Activated naive CD4-positive, alpha-beta T cell treated with Interleukin-2 at 50 U/mL for 16 hours (primary cell): ENCODE measurements around the gene RELT.
"Not testable (repeated sequence)": the region's sequence is repeated elsewhere in the genome, so short reads cannot be mapped to it uniquely, and the experiment has no call there.

Source experiments
- DNase-seq: peaks from one replicate; pipeline ENCODE4 v3.0.0-alpha.2; 2020

The RELT gene

DNA sequence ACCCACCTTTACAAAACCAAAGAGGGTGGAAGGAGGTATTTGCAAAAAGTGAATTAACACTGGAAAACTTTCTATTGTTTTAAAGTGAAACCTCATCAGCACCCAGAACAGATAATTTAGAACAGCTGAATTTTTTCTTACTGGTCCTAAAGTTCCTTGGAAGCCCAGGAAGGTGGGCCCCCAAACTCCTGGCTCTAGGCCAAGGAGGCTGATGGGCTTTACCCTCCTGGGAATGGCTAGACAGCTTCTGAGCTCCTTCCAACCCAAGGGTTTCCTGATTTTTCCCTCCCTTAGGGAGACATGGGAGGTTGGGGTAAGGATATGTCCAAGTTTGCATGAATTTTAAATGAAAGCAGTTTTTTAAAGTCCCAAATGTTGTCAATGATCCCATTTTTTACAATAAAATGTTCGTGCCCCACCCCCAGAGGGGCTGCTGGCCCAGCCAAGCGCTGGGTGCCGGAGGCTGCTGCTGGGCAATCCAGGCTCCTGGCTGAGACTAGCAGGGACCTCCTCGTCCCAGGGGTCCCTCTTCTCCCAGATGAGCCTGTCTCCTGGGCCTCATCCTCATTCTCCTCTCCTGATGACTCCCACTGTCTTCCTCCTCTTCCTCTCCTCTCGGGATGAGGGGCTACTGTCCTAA lies 28.4 kb downstream of the RELT start:
- no peak for DNase-seq

DNA sequence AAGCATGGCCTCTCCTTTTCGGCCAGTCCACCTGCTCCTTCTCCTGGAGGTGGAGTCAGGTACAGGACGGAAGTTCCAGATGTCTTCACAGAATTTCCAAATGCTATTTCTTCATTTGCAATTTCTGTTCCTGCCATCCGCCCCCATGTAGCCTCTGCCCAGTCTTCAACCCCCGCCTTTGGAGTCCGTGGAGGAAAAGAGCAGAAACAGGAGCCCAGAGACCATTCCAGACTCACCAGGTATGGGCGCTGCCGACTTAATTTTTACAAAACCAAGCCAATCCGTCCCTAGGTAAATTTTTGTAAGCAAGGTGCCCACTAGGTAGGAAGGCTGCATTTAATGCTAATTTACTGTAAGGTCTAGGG lies 28.9 kb downstream of the RELT start:
- no peak for DNase-seq

DNA sequence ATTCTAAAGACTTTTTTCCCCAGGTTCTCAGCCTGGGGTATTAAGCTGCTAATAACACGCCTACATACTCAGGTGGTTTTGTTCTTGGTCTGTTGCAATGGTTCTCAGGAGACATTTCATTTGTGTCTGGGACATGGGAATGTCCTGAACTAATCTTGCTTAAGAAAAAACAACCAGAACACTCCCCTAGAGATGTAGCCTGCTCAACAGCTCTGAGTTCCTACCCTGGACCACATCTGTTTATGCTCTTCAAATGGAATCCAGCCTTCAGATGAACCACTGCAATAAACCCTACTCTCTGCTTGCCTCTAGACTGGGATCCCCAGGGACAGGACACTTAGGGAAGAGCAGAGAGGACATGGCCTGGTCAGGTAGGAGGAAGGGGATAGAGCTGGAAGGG lies 29.9 kb downstream of the RELT start:
- no peak for DNase-seq

DNA sequence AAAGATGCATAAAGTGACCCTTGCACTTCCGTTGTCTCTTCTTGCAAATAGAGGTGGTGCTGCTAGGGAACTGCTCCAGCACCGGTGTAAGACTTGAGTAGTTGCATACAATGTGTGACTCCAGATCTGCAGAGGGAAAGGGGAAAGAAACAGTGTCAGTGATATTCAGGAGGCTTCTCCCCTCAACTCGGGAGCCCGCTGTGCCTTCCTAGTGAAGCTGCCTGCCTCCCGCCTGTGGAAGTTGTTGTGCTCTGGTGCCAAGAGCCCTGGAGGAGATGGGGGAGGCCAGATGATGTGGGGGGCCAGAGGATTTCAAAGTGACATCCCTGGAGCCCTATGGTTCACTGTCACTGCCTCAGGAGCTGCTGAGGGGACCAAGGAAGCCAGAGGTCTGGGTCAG lies 30.4 kb downstream of the RELT start:
- no peak for DNase-seq

DNA sequence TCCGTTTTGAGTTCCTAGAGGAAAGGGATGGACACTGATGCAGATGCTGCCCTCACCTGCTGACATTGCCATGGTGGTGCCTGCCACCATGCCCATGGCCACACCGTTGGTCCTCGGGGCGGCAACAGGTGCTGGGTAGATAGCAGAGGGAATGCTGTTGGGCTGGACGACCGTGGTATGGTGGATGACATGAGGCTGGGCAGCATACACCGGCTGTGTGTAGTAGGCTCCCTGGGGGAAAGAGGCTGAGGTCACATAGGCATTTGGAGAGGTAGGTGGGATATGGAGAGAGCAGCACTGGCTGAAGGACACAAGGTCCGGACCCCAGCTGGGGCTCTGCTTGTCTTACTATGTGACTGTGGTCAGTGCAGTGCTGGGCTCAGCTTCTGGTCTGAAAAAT lies 33.2 kb downstream of the RELT start:
- no peak for DNase-seq

DNA sequence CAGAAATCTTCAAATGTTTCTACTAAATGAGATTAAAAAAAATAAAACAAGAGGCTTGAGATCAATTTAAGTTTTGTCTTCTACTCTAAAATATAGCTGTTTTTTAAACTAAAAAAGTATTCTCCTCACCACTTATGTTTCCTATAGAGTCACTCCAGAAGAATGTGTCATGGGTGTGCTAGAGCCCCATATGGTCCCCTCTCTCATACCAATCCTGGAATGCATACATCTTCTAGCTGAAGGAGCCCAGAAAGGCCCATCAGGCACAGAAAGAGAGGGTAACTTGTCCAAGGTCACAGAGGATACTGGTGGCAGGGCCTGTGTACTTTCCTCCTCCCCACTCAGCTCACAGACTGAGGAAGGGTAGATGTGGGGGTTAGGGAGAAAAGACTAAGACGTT lies 34.4 kb downstream of the RELT start:
- no peak for DNase-seq

DNA sequence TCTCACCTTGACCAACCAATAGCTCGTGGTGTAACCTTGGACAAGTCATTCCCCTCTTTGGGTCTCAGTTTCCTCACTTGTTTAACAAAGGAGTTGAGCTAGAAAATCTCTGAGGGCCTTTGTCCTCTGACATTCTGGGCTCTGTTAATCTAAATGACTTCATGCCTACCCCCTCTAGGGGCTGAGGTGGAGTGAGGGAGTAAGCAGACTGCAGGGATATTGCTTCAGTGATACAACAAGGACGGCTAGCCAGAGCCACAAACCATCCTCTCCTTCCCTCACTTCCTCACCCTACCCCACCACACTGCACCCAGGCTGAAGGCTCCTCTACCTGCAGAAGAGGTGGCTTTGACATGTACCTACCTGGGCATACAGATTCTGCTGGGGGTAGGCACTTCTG lies 34.8 kb downstream of the RELT start:
- DNase-seq = no peak

DNA sequence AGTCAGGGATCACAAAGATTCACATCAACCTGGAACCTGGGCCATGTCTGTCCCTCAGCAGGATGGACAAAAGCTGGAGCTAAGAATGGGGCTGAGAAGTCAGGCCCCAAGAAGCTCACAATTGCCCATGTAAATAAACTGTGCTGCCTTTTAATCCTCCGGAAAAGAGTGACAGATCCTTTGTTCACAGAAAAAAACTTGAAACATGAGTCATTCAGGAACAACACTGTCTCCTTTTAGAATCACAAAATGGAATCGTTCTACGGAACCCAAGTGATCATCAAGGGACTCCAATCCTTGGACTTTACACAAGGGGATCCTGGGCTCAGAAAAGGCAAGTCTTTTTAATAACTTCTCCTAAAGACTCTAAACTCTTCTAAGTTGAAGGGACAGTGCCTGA lies 36.1 kb downstream of the RELT start:
- no peak for DNase-seq

DNA sequence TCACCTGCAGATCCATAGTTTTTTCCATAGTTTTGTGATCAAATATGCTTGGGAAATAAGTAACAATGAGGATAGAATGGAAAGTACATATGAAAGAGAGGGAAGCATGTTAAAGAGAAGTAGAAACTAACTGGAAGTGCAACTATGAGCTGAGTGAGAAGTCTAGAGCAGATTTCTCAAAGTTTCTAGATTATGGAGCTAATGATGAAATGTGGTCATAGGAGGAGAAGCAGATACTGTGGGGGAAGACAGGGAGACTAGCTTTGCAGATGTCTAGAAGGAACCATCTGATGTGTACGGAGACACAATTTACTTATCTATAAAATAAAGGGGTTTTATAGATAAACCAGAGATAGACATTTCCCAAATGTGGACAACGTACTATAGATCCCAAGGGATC lies 37.1 kb downstream of the RELT start:
- DNase-seq = no peak

DNA sequence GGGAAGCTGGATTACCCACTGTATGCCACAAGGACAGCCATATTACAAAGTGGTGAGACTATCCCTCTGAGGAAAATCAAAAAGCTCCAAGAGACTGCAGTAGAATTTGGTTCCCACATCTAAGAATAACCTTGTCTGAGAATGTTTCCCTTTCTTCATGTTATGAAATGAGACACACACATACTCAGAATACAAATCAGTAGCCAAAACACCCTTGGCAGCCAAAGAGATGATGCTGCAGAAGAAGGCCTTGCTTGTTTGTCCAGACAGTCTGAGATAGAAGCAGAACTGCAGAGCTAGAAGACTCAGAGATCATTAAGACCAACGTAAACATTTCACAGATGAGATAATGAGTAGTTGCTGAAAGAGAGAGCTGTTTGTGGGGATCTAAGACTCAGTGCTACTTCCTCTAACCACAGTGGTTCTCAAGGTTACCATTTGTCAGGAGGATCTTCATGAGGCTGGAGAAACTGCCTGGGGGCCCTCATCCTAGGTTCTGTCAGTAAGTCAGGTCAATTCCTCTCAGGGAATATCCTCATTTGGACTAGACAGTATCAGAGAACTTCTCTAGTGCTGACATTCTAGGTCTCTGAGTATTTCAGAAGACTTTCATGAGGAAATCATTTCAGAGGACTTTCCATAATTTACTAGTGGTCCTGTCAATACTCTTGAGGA lies 38.9 kb downstream of the RELT start:
- no peak for DNase-seq

DNA sequence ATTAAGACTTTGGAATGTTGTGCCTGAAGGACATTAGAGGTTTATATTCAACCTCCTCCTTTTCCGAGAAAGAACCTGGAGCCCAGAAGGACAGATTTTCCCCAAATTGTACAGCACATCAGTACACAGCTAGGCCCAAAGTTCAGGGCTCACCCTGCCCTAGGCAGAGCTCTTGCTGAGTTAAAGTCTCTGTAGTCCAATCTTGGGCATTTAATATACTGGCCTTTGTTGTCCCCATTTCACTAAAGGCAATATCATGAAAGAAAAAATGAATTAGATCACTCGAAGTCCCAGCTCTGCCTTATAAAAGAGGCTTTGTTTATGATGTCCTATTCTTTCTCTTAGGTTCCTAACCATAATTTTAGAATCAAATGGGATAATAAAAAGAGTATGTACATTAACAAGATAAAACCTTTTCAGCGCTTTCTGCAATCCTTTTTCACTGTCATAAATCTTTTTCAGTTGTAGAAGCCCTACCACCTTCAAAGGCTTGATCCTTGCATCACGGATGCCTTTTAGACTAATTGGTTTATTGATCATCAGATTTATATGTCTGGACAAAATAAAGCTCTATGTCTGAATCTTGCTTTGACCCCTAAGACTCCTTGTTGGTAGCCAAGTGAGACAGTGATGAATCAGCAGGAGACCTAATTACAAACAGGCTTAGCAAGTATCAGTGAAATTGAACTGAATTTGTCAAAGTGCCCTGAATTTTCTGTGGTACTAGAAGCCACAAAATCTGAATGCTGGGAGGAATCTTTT lies 39.8 kb downstream of the RELT start:
- no peak for DNase-seq

DNA sequence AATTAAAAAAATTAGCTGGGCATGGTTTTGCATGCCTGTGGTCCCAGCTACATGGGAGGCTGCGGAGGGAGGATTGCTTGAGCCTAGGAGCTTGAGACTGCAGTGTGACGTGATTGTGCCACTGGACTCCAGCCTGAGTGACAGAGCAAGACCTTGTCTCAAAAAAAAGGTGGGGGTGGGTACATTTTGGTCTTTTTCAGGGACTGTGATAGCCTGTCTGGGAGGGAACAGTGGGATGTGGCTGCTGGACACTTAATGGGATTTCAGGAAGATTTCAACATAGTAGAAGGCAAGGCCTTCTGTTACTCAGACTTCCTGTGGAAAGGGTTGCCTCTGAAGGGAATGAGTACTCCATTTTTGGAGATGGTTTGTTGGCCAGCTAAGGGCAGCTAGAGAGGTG lies 40.6 kb downstream of the RELT start:
- DNase-seq = no peak

DNA sequence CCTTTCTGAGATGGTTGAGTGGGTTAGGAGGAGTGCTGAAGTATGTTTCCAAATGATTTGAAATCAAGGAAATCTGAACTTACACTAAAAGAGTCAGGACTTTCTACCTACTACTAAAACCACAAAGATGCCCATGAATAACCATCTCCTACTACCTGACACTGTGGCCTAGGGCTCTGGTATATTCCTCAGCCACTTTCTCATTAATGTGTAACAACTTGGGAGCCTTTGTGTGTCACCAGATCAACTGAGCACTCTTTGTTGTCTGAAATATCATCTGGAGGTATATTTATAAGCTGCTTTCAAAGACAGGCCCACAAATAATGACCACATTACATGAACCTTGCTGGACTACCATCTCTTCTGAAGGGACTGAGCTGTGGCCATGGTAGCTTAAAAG lies 43.9 kb downstream of the RELT start:
- DNase-seq = no peak

DNA sequence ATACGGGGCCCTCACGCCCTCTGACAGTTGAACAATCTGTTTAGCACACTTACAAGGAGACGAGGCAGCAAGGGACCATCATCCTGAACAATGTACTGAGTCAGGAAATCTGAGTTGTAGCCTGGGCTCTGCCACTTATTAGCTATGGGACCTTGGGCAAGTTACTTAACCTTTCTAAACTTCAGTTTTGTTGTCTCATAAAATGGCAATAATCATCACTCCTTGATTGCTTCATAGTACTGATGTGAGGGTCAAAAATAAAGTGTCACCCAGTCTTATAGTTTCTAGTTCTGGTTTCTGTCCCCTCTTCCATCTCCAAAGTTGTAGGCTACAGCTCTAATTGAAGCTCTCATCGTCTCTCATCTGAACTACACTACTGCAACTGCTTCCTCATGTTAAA lies 46.7 kb downstream of the RELT start:
- DNase-seq = no peak

DNA sequence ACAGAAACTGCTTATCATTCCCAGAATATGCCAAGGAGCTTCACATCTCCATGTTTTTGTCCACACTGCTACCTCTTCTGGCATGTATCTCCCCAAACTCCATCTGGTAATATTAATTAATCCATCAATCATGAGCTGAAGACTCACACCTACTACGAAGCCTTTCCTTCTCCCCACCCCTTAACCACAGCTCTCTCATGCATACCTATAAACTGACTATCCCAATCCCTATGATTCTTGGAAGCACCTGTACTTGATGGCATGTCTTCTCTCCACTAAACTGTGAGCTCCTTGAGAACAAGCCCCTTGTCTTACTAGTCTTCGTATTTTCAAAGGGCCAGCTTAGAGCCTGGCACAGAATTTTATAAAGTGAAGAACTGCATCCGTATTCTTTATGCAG lies 47.3 kb downstream of the RELT start:
- DNase-seq = no peak

DNA sequence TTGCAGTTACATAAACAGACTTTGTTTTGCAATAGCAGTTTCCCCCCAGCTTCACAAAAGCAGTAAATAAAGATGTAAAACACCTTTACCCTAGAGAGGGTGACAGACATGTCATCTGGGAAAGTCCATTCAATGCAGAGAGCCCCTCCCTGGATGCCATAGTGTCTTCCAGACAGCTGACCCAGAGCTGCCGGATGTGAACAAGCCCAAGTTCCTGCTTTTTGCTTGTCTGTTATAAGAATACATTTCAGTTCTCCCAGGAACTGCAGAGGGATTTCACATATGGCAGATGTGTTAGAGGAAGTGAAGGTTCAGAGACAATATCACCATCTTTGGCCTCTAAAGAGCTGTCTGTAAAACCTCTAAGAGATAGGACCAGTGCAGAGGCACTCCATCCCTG lies 48.9 kb downstream of the RELT start:
- DNase-seq = no peak

DNA sequence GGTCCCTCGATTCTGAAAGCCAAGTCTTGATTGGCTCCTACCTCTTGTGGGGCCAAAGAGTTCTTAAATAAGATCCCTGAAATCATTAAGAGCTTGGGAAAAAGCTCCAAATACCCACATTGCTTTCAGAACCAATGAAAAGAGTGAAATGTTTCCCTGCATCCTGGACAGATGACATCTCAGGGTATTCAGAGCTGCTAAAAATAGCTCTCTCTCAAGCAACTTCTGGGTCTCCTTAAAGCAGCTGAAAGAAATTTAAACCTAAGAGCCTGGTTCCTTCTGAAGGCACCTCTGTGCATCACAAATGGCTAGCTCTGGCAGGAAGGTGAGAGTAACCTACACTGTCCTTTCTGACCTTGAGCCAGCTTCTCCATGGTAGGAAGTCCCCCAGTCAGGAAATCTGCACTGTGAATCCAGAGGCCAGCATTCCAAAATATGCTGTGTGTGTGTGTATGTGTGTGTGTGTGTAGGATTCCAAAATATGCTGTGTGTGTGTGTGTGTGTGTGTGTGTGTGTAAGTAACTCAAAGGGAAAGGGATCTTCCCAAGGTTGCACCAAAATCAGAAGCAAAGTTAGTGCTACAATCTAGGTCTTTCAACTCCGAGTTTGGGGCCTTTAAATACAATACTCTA lies 50.1 kb downstream of the RELT start:
- DNase-seq = no peak

DNA sequence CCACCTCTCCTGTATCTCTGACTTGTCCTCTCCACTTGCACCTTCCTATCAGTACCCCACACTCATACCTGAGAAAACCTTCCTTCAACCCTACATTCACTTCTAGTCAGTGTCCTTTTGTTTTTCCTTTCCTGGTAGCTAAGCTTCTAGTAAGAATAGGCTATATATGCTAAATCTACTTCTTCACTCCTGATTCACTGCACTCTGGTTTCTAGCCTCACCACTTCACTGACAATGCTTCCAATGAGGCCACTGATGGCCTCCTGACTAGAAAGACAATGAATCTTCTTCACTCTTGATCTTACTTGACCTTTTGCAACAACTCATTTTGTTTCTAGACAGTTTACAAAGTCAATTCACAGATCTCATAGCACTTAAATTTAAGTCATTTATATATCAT lies 52.0 kb downstream of the RELT start:
- DNase-seq = no peak

DNA sequence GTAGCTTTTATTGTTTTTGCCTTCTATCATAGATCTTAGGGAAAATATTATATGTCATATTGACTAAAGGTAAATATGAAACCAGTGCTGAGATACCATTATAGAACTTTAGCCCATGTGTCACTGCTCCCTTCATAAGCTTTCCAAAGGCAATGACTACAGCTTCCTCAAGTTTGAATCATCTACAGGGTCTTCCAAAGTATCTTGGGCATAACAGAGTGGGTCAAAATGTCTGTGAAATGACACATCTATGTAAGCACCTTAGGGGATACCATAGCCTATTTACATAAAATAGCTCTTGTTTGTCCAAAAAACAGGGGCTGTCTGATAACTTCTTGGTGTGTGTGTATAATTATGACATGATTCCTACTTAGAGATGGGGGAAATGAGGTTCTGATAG lies 52.5 kb downstream of the RELT start:
- no peak for DNase-seq

DNA sequence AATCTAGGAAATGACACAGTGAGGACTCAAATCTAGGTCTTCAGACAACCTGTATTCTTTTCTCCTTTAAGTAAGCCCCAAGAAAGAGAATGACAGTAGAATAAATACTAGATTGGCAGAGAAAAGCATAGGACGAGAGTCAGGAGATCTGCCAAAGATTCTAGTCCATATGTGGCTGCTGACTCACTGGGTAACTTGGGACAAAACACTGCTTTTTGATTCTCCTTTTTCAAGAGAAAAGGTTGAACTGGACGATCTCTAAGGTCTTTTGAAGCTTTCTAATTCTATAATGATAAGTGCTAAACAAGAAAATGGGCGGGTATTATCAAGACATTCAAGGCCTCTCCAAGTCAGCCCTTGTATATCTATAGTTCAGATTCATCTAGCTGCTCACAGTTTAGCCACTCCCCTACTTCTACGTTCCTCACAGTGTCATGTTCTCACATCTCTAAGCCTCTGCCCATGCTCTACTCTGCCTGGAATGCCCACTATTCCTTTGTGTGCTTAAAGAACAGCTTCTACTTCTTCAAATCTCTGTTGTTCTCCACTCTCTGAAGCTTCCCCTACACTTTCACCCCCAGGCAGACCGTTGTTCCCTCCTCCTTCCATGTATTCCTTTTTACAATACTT lies 53.0 kb downstream of the RELT start:
- no peak for DNase-seq

DNA sequence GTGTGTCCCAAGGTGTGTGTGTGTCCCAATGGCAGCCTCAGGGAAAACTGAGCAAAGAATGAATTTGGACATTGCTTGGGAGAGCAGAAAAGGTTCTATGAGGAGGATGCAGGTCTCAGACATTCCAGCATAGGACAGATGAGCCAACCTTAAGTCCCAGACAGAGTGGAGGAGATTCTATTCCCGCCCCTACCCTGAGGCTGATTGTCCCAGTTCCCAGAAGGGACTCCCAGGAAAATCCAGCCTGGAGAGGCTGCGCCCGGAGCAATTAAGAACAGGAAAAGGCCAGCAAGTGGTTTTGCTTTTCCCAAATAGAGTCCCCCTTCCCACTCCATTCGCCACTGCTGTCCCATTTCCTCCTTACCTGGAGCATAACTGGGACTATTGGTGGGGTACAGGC lies 54.1 kb downstream of the RELT start:
- no peak for DNase-seq

DNA sequence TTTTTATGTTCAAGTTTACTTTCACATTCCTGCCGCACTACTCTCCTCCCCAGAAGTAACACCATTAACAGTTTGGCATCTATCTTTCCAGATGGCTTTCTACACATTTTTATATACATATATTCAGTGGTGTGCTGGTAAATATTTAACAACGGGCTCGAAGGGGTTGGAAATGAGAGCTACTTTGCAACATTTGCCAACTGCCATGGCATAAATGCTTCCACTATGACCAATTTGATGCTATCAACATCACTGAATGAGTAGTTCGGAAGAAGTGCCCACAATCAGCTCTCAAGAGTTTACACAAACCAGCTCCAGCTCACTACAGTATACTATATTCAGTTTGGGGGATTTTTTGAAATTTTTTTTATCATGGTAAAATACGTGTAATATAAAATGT lies 55.2 kb downstream of the RELT start:
- no peak for DNase-seq

DNA sequence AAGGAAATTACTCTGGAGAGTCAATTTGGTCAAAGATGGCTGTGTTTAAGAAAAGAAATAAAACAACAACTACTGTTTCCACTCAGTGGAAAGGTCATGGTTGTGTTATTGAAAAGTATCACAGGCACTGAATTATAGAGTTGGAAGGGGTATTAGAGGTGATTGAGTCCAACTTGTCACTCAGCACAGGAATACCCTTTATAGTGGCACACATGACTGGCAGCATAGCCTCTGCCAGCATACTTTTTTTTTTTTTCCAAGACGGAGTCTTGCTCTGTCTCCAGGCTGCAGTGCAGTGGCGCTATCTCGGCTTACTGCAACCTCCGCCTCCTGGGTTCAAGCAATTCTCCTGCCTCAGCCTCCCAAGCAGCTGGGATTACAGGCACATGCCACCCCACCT lies 60.7 kb downstream of the RELT start:
- DNase-seq = not testable (repeated sequence)
